NCI-H1436 (cell line): Measurements from ENCODE around the gene SYPL1.

ENCODE experiments used
- DNase-seq: peaks from one replicate; lab custom pipeline; 2025; lab: John Stamatoyannopoulos, UW

Gene SYPL1

GRCh38 chr7:106065575-106066500, 46.3 kb downstream of the SYPL1 start:
- no peak for DNase-seq

- DNase-seq = no peak
Observed at GRCh38 chr7:106064771-106065574, 47.1 kb downstream of the SYPL1 start.

- no peak for DNase-seq
Observed at GRCh38 chr7:106064316-106064715, 47.8 kb downstream of the SYPL1 start.

- DNase-seq = no peak
Observed at GRCh38 chr7:106063692-106064091, 48.4 kb downstream of the SYPL1 start.

GRCh38 chr7:106063024-106063423, 49.1 kb downstream of the SYPL1 start:
- DNase-seq = no peak

- no peak for DNase-seq
Observed at GRCh38 chr7:106062521-106062931, 49.6 kb downstream of the SYPL1 start.

GRCh38 chr7:106062006-106062405, 50.1 kb downstream of the SYPL1 start:
- no peak for DNase-seq

- DNase-seq = no peak
Observed at GRCh38 chr7:106061301-106061979, 50.7 kb downstream of the SYPL1 start.

- DNase-seq = no peak
Observed at GRCh38 chr7:106060394-106060920, 51.7 kb downstream of the SYPL1 start.

- no peak for DNase-seq
Observed at GRCh38 chr7:106059556-106059955, 52.6 kb downstream of the SYPL1 start.

GRCh38 chr7:106058928-106059324, 53.2 kb downstream of the SYPL1 start:
- DNase-seq = no peak

GRCh38 chr7:106057962-106058927, 53.9 kb downstream of the SYPL1 start:
- no peak for DNase-seq

- DNase-seq = no peak
Observed at GRCh38 chr7:106057204-106057961, 54.7 kb downstream of the SYPL1 start.

GRCh38 chr7:106056513-106057203, 55.5 kb downstream of the SYPL1 start:
- peak; percentile 76 for DNase-seq

GRCh38 chr7:106054971-106055532, 57.1 kb downstream of the SYPL1 start:
- DNase-seq = no peak

GRCh38 chr7:106054156-106054910, 57.8 kb downstream of the SYPL1 start:
- no peak for DNase-seq

GRCh38 chr7:106053109-106053508, 59.0 kb downstream of the SYPL1 start:
- DNase-seq = no peak

- no peak for DNase-seq
Observed at GRCh38 chr7:106052681-106053080, 59.4 kb downstream of the SYPL1 start.

GRCh38 chr7:106050746-106051117, 61.4 kb downstream of the SYPL1 start:
- no peak for DNase-seq
